Measurements from ENCODE around the gene DNAJB4. TPM values are rescaled to one million over a fixed set of nuclear protein-coding genes. Genes with fewer than 3 reads are reported as not detected.

DNAJB4 gene
- total and polyA plus RNA-seq, 7 donors, result 34.9 to 209 (median 107) TPM

- H3K4me1 ChIP-seq, result no peaks in the 10 kb centered on the region
- no peak overlapping the region for H3K4me3 ChIP-seq
- WGBS, 3 donors, result 86 to 99% (median 87%) methylated on average over 2 of the region's 2 CpGs
- peaks cover 28 to 100% of the 10 kb centered on the region in 2 donors for H3K36me3 ChIP-seq (ENCODE audit: insufficient read depth in 1 of 2, low read depth in 1 of 2)
- ATAC-seq (no peak), DNase-seq (no peak)
- H3K27me3 ChIP-seq (ENCODE audit: insufficient read depth in 3 of 3, low read length in 2 of 3), result no peaks in the 10 kb centered on the region
- H3K9me3 ChIP-seq, result no peaks in the 10 kb centered on the region
- TF ChIP-seq, protein P1, sequence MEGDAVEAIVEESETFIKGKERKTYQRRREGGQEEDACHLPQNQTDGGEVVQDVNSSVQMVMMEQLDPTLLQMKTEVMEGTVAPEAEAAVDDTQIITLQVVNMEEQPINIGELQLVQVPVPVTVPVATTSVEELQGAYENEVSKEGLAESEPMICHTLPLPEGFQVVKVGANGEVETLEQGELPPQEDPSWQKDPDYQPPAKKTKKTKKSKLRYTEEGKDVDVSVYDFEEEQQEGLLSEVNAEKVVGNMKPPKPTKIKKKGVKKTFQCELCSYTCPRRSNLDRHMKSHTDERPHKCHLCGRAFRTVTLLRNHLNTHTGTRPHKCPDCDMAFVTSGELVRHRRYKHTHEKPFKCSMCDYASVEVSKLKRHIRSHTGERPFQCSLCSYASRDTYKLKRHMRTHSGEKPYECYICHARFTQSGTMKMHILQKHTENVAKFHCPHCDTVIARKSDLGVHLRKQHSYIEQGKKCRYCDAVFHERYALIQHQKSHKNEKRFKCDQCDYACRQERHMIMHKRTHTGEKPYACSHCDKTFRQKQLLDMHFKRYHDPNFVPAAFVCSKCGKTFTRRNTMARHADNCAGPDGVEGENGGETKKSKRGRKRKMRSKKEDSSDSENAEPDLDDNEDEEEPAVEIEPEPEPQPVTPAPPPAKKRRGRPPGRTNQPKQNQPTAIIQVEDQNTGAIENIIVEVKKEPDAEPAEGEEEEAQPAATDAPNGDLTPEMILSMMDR (IDR thresholded peaks at IDR 0.05), result no peak
- no peak overlapping the region for H3K27ac ChIP-seq
- intact Hi-C loops (cut with DNase I), result loop anchor here in 1 of 2 donors (5.0 kb wide), 1 partner anchor 247 kb away; no protein-coding TSS in a partner anchor
Measured at GRCh38 chr1:77958850-77959249, 45.9 kb upstream of the DNAJB4 start.

- TF ChIP-seq, protein P1 (IDR thresholded peaks at IDR 0.05), result no peak
- Histone ChIP-seq H3K4me1 (no peaks in the 10 kb centered on the region), H3K27me3 (ENCODE audit: insufficient read depth in 3 of 3, low read length in 2 of 3) (no peaks in the 10 kb centered on the region)
Measured at GRCh38 chr1:77961392-77961791, 43.3 kb upstream of the DNAJB4 start.

DNA sequence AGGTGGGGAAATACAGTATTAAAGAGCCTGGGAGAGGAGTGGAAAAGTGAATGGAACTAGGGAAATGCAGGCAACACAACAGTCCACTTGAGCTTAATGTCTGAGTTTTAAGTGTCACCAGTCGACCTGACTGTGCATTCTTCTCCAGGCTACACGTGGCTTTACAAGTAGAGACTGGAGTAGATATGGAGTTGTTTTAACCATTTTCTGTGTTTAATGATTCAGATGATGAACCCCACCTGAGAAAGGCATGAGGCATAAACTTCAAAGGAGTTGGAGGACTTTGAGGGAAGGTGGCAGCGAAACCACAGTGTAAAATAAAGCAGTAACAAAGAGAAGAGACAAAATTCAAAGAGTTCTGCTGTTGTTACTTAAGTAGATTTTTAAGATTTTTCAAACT is 38.4 kb upstream of the DNAJB4 start:
- Histone ChIP-seq H3K27me3 (ENCODE audit: insufficient read depth in 3 of 3, low read length in 2 of 3) (no peaks in the 10 kb centered on the region), H3K9me3 (no peaks in the 10 kb centered on the region), H3K36me3 (ENCODE audit: insufficient read depth in 1 of 2, low read depth in 1 of 2) (peaks cover 15 to 95% of the 10 kb centered on the region in 2 donors), H3K4me1 (peaks cover 25% of the 10 kb centered on the region), H3K4me3 (no peak overlapping the region), H3K27ac (no peak overlapping the region)
- ATAC-seq (no peak), DNase-seq (no peak)
- WGBS, 3 donors, result 89 to 92% (median 91%) methylated on average over 3 of the region's 3 CpGs
- TF ChIP-seq, protein P1 (IDR thresholded peaks at IDR 0.05), result no peak
- intact Hi-C loops (cut with DNase I), result loop anchor here (10.0 kb wide), 2 partner anchors 151 to 241 kb away; no protein-coding TSS in a partner anchor

More at GRCh38 chr1:77961392-77961791, 43.3 kb upstream of the DNAJB4 start:
- no peak for ATAC-seq
- intact Hi-C loops (cut with DNase I), result loop anchor here (10.0 kb wide), 2 partner anchors 147 to 237 kb away; no protein-coding TSS in a partner anchor
- H3K27ac ChIP-seq, result no peak overlapping the region
- peaks cover 27 to 100% of the 10 kb centered on the region in 2 donors for H3K36me3 ChIP-seq (ENCODE audit: insufficient read depth in 1 of 2, low read depth in 1 of 2)
- DNase-seq, result no peak
- H3K4me3 ChIP-seq, result no peak overlapping the region
- WGBS, 3 donors, result 61 to 76% (median 71%) methylated on average over 2 of the region's 2 CpGs
- no peaks in the 10 kb centered on the region for H3K9me3 ChIP-seq

DNA sequence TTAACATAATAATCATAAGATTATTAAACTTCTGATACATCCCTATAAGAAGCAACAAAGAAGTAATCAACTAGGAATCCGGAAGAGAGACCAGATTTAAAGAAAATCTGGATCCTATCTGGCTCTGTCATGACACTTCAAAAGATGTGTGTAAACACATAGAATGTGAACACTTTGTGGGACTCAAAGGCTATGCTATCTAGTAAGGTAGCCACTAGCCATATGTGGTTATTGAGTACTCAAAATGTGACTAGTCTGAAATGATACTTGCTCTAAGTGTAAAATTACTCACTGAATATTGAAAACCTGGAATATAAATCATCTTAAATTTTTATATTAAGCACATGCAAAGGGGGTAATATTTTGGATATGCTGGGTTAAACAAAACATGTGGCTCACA is 34.5 kb upstream of the DNAJB4 start:
- peaks cover 5 to 60% of the 10 kb centered on the region in 2 donors for H3K36me3 ChIP-seq (ENCODE audit: insufficient read depth in 1 of 2, low read depth in 1 of 2)

More for the DNA sequence above, 34.5 kb upstream of the DNAJB4 start:
- no peaks in the 10 kb centered on the region for H3K27me3 ChIP-seq (ENCODE audit: insufficient read depth in 3 of 3, low read length in 2 of 3)
- no peak for DNase-seq
- TF ChIP-seq, protein P1 (IDR thresholded peaks at IDR 0.05), result no peak
- intact Hi-C loops (cut with DNase I), result no loop called here
- no peak overlapping the region for H3K4me3 ChIP-seq
- H3K9me3 ChIP-seq, result no peaks in the 10 kb centered on the region
- peaks cover 42% of the 10 kb centered on the region for H3K4me1 ChIP-seq
- no peak overlapping the region for H3K27ac ChIP-seq
- WGBS, 3 donors, result 71 to 83% (median 79%) methylated on average over 1 of the region's 1 CpG
- ATAC-seq, result no peak
